Lower leg skin (tissue), 4 donors: ENCODE results near the gene PLIN3. TPM values are rescaled to one million over a fixed set of nuclear protein-coding genes. Genes with fewer than 3 reads are reported as not detected.
"Not testable (repeated sequence)": the region's sequence is repeated elsewhere in the genome, so short reads cannot be mapped to it uniquely, and the experiment has no call there.

Source experiments
- DNase-seq, 2 donors: peaks; one replicate each; pipeline ENCODE4 v3.0.0-alpha.2; 2019; ENCODE audit warnings: low spot score in 2 of 2
- H3K4me3 ChIP-seq: fragments of 200-600 bp; sonication (generic); 2 replicates; pipeline ENCODE4 v1.5.1; 2017; ENCODE audit warnings: mild to moderate bottlenecking, low read depth; ENCODE audit not compliant: poor library complexity, severe bottlenecking
- POLR2A ChIP-seq, 2 donors: fragments of 450-650 bp; IDR thresholded peaks; one replicate each; pipeline ENCODE4 v1.6.1; 2016 to 2017; ENCODE audit warnings: antibody characterized with exemption in 2 of 2, mild to moderate bottlenecking in 1 of 2, moderate library complexity in 1 of 2
- WGBS, 2 donors: methylation state at CpG; one replicate each; pipeline ENCODE4 v1.1.5; 2018; 5-methylcytosine and 5-hydroxymethylcytosine counted together
- intact Hi-C: fragments of 100-400 bp; cut with DNase I; formaldehyde crosslinking; loops from one replicate; pipeline ENCODE4 v1.15.0; 2023; ENCODE audit warnings: low total_unique reads
- total RNA-seq, 4 donors: library from RNA; depleted of rRNA; stranded (reverse); fragments of >200 nt; gene quantifications; one replicate each; pipeline ENCODE4 v1.1.0, GENCODE V29; 2016
- TF ChIP-seq, protein P1 (sequence below), 3 donors: fragments of 450-650 bp; IDR thresholded peaks; one replicate each; pipeline ENCODE4 v1.5.1; 2016; ENCODE audit warnings: antibody characterized with exemption in 3 of 3, mild to moderate bottlenecking in 3 of 3, moderate library complexity in 2 of 3

The PLIN3 gene
- total RNA-seq, 4 donors from 2014 or later = 59.6 to 92.3 (median 68.5) TPM

DNA sequence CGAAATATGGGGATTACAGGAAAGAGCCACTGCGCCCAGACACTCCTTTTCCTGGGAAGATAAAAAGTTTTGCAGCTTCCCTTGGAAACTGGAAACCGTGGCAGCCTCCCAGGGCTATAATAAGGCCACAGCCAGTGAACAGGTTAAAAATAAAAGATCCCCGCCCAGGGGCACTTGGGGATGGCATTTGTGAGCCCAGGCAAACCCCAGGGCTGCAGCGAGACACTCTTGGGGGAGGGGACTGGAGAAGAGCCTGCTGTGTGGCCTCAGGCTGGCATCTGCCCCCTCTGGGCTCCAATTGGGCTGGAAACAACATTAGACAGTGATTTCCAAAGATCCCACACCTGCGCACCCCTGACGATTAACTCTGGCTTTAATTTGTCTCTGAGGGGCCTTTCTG is 64.8 kb downstream of the PLIN3 start:
- H3K4me3 ChIP-seq = no peak overlapping the region
- WGBS, 2 donors = 60 to 63% methylated on average over 7 of the region's 7 CpGs
- no peak for DNase-seq
- TF ChIP-seq POLR2A (IDR thresholded peaks at IDR 0.05) = no peak
- TF ChIP-seq, protein P1, sequence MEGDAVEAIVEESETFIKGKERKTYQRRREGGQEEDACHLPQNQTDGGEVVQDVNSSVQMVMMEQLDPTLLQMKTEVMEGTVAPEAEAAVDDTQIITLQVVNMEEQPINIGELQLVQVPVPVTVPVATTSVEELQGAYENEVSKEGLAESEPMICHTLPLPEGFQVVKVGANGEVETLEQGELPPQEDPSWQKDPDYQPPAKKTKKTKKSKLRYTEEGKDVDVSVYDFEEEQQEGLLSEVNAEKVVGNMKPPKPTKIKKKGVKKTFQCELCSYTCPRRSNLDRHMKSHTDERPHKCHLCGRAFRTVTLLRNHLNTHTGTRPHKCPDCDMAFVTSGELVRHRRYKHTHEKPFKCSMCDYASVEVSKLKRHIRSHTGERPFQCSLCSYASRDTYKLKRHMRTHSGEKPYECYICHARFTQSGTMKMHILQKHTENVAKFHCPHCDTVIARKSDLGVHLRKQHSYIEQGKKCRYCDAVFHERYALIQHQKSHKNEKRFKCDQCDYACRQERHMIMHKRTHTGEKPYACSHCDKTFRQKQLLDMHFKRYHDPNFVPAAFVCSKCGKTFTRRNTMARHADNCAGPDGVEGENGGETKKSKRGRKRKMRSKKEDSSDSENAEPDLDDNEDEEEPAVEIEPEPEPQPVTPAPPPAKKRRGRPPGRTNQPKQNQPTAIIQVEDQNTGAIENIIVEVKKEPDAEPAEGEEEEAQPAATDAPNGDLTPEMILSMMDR (IDR thresholded peaks at IDR 0.05) = no peak
- intact Hi-C loops = loop anchor here (5.0 kb wide), 1 partner anchor 70 kb away; no protein-coding TSS in a partner anchor

DNA sequence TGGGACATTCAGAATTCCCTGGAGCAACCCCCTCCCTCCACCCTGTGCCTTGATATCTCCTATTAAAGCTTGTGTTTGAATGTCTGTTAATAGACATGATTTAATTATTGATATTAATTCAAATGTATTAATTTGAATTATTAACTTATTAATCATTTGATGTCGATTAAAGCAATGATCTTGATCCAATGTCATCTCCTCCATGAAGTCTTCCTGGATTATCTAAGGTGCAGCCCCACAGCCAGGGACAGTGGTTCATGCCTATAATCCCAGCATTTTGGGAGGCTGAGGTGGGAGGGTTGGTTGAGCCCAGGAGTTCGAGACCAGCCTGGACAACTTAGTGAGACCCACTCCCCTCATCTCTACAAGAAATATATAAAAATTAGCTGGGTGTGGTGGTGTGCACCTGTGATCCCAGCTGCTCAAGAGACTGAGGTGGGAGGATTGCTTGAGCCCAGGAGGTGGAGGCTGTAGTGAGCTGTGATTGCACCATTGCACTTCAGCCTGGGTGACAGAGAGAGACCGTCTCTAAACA is 66.3 kb downstream of the PLIN3 start:
- WGBS, 2 donors = 70 to 77% methylated on average over 3 of the region's 3 CpGs
- TF ChIP-seq, protein P1 (IDR thresholded peaks at IDR 0.05) = no peak
- TF ChIP-seq POLR2A (IDR thresholded peaks at IDR 0.05) = no peak
- intact Hi-C loops = loop anchor here (5.0 kb wide), 1 partner anchor 69 kb away; no protein-coding TSS in a partner anchor
- no peak overlapping the region for H3K4me3 ChIP-seq
- no peak for DNase-seq

DNA sequence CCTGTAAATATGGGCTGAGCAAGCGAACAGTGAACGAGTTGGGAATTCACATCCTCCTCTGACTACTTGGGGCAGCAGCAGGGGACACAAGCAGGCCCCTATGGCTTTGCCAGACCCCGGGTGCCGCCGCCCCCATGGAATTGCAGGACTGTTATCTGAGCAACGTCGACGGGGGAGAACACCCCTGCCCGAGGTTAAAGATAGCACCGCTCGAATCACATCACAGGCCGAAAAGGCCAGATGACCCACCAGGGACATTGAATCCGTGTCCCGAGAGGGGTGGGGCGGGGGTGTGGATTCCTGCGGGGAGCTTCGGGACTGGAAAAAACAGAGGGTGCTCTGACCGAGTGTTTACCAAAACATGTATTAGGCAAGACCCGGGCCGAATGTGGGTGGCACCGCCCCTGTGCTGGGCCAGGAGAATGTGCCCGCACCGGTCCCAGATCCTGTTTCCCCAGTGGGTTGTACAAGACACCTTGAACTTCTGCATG is 66.8 kb downstream of the PLIN3 start:
- no peak overlapping the region for H3K4me3 ChIP-seq
- 33 to 59% methylated on average over 17 to 22 of the region's 23 CpGs for WGBS, 2 donors
- intact Hi-C loops = loop anchor here (5.0 kb wide), 1 partner anchor 68 kb away; no protein-coding TSS in a partner anchor
- peak; percentile 82 to 93 for DNase-seq
- no peak for TF ChIP-seq POLR2A (IDR thresholded peaks at IDR 0.05)
- TF ChIP-seq, protein P1 (IDR thresholded peaks at IDR 0.05) = no peak

DNA sequence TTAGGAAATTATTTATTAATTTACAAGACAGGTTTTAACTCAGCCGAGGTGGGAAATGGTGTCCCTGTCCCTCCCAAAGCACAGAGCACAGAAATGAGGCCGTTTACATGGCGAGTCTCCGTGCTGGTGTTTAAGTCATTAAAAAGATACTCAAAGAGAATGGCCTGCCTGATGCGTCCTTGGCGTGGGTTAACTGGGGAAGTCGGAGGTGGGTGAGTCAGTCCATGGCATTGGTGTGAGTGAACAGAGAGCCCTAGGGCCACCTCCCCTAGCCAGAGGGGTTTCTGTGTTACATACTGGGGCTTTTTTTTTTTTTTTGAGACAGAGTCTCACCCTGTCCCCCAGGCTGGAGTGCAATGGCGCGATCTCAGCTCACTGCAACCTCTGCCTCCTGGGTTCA is 72.1 kb downstream of the PLIN3 start:
- H3K4me3 ChIP-seq = no peak overlapping the region
- DNase-seq = no peak
- TF ChIP-seq POLR2A (IDR thresholded peaks at IDR 0.05) = no peak
- TF ChIP-seq, protein P1 (IDR thresholded peaks at IDR 0.05) = no peak
- intact Hi-C loops = no loop called here
- 46 to 61% methylated on average over 9 of the region's 9 CpGs for WGBS, 2 donors

DNA sequence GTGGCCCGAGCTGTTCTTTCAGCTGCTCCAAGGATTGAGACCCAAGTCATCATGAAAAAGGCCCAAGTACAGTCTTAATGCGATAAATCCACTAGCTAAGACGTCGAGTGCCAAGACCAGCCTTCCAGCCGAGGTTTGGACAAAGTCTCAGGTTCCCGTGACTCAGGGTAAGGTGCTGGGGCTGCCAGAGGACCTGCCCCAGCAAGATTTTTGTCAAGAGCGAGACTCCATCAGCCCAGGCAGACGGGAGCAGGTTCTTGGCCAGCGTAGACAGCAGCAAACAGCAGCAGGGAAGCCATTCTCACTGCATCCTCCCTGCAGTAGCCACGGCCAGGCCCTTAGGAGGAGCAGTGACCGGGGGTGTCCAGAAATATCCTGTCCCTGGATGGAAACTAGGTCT is 72.5 kb downstream of the PLIN3 start:
- TF ChIP-seq, protein P1 (IDR thresholded peaks at IDR 0.05) = no peak
- TF ChIP-seq POLR2A (IDR thresholded peaks at IDR 0.05) = no peak
- intact Hi-C loops = no loop called here
- no peak overlapping the region for H3K4me3 ChIP-seq
- WGBS, 2 donors = 42 to 48% methylated on average over 10 of the region's 11 CpGs
- DNase-seq = no peak

DNA sequence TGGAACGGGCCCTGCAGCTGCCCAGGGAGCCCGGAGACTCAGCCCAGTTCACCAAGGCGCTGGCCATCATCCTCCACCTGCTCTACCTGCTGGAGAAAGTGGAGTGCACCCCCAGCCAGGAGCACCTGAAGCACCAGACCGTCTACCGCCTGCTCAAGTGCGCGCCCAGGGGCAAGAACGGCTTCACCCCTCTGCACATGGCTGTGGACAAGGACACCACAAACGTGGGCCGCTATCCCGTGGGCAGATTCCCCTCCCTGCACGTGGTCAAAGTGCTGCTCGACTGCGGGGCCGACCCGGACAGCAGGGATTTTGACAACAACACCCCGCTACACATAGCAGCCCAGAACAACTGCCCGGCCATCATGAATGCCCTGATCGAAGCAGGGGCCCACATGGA is 74.2 kb downstream of the PLIN3 start:
- WGBS, 2 donors = 85 to 97% methylated on average over 6 to 11 of the region's 19 CpGs
- DNase-seq, H3K4me3 ChIP-seq, intact Hi-C loops: not testable (repeated sequence)

DNA sequence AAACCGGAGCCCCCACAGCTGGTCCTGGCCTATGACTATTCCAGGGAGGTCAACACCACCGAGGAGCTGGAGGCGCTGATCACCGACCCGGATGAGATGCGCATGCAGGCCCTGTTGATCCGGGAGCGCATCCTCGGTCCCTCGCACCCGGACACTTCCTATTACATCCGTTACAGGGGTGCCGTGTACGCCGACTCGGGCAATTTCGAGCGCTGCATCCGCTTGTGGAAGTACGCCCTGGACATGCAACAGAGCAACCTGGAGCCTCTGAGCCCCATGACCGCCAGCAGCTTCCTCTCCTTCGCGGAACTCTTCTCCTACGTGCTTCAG is 74.6 kb downstream of the PLIN3 start:
- 81 to 86% methylated on average over 19 to 24 of the region's 24 CpGs for WGBS, 2 donors
- DNase-seq, intact Hi-C loops: not testable (repeated sequence)
- peak overlapping the region; percentile 79 for H3K4me3 ChIP-seq

DNA sequence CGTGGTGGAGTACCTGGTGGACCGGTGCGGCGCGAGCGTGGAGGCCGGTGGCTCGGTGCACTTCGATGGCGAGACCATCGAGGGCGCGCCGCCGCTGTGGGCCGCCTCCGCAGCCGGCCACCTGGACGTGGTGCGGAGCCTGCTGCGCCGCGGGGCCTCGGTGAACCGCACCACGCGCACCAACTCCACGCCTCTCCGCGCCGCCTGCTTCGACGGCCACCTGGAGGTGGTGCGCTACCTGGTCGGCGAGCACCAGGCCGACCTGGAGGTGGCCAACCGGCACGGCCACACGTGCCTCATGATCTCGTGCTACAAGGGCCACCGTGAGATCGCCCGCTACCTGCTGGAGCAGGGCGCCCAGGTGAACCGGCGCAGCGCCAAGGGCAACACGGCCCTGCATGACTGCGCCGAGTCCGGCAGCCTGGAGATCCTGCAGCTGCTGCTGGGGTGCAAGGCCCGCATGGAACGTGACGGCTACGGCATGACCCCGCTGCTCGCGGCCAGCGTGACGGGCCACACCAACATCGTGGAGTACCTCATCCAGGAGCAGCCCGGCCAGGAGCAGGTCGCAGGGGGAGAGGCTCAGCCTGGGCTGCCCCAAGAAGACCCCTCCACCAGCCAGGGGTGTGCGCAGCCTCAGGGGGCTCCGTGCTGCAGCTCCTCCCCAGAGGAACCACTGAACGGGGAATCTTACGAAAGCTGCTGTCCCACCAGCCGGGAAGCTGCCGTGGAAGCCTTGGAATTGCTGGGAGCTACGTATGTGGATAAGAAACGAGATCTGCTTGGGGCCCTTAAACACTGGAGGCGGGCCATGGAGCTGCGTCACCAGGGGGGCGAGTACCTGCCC is 75.2 kb downstream of the PLIN3 start:
- DNase-seq, intact Hi-C loops: not testable (repeated sequence)
- peak overlapping the region; percentile 79 for H3K4me3 ChIP-seq
- 19 to 24% methylated on average over 17 to 32 of the region's 75 CpGs for WGBS, 2 donors
